Embryonic facial prominence (tissue), 1 donor: ENCODE results near the gene CHCHD2.
"Not testable (repeated sequence)": the region's sequence is repeated elsewhere in the genome, so short reads cannot be mapped to it uniquely, and the experiment has no call there.

Experiments
- DNase-seq: peaks from one replicate; pipeline ENCODE4 v3.0.0-alpha.2; 2016; ENCODE audit errors: extremely low spot score

Gene CHCHD2

GRCh38 chr7:56083150-56083785, 23.0 kb downstream of the CHCHD2 start:
- no peak for DNase-seq

- no peak for DNase-seq
Measured at GRCh38 chr7:56081626-56082340, 24.5 kb downstream of the CHCHD2 start.

DNA sequence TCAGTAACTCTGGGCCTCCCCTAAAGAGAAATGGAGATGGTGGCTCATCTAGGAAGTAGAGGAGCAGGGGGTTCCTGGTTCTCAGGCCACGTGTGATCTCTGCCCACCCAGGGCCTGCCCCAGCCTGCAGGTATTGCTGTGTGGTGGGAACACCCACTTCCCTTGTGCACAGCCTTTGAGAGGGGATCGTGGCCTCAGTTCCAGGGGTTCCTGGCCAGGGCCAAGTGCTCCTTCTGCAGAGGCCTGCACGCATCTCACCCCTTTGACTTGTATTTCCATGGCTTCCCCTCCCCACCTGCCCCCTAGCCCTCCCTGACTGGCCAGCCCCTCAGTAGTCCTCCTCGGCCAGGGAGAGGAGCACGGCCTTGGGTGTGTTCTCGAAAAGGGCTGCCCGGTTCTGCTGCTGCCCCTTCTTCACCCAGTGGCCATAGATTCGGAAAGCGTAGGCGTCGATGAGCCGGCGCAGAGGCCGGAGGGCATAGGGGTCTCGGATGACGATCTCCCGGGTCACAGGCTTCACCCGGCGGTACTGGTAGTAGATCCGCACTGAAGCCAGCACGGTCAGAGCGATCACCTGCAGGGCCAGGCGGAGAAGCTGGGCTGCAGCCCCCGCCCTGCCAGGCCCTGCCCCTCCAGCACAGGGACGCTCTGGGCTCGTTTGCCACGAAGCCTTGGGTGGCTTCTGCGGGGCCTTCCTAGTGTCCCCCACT, 25.4 kb downstream of the CHCHD2 start:
- not testable (repeated sequence) for DNase-seq

- no peak for DNase-seq
Measured at GRCh38 chr7:56079450-56080185, 26.7 kb downstream of the CHCHD2 start.

- no peak for DNase-seq
Measured at GRCh38 chr7:56078196-56078595, 28.1 kb downstream of the CHCHD2 start.

- no peak for DNase-seq
Measured at GRCh38 chr7:56077681-56078080, 28.6 kb downstream of the CHCHD2 start.

DNA sequence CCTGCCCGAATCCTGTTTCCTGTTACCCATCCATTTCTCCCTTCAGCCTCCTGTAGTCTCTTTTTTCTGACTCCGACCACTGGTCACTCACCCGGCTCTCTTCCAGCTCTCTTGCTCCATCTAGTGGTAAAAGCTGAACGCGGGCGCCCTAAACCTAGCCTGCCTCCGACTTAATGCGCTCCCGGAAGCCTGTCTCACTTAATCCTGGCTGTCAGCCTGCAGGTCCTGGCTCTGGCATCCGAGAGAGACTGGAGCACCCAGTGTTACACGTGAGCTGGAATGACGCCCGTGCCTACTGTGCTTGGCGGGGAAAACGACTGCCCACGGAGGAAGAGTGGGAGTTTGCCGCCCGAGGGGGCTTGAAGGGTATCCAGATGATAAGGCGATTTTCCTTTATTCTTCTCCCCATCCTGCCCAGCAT, 31.9 kb downstream of the CHCHD2 start:
- peak; percentile 43 for DNase-seq

DNA sequence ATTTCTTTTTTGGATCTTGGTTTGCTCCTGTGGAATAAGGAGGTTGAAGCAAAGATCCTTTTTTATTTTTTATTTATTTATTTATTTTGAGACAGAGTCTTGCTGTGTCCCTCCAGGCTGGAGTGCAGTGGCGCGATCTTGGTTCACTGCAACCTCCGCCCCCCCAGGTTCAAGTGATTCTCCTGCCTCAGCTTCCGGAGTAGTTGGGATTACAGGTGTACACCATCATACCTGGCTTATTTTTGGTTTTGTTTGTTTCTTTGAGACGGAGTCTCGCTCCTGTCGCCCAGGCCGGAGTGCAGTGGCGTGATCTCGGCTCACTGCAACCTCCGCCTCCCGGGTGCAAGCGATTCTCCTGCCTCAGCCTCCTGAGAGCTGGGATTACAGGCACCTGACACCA, 39.9 kb downstream of the CHCHD2 start:
- DNase-seq, result not testable (repeated sequence)

- DNase-seq, result peak; percentile 68
Measured at GRCh38 chr7:56063882-56064625, 42.2 kb downstream of the CHCHD2 start, which contains the start of gene SUMF2. Gene SUMF2 (plus strand): TSS chr7:56064286. CDS start chr7:56064312, 26 bp downstream.

DNA sequence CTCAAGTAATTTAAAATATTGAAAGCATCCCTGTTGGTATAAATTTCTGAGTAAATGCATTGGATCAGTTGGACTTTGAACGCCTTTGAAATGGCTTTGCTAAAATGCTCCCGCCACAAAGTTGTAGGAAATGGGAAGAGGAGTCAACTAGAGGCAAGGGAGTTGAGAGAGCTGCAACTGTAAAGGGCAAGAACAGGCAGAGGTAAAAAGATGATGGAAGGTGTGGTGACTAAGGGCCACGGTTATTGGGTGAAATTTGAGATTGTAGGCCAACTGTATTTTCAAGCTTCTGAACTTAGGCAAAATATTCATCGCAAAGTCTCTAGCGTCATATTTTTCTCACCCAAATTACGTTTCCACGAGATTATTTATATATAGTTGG, 42.8 kb downstream of the CHCHD2 start:
- no peak for DNase-seq

- DNase-seq, result no peak
Measured at GRCh38 chr7:56062382-56062781, 43.9 kb downstream of the CHCHD2 start.

DNA sequence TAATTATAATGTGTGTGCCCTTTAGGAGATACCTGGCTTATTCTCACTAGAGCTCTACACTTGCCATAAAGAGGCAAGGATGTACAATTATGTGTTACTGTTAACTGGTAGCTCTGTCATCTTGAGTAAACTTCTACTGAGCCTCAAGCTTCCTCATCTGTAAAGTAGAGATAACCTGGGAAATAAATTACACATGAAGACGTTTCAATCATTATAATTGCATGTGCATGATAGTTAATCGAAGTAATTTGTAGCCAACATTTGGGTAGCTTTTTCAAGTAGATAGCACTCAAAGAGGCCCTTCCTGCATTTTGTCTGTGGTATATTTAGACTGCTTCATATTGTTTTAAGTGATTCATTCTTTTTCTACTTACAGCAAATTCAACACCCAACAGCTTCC, 52.3 kb downstream of the CHCHD2 start:
- DNase-seq, result no peak

DNA sequence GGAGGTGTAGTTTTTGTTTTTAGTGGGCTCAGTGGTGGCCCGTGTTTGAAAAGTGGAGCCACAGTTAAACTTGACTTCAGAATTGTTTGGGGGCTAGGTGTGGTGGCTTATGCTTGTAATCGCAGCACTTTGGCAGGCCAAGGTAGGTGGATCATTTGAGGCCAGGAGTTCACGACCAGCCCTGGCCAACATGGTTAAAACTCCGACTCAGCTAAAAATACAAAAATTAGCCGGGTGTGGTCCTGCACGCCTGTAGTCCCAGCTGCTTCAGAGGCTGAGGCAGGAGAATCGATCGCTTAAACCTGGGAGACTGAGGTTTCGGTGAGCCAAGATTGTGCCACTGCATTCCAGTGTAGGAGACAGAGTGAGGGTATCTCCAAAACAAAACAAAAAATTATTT, 52.9 kb downstream of the CHCHD2 start:
- DNase-seq, result no peak
